Stimulated activated CD8-positive, alpha-beta memory T cell treated with anti-CD3 and anti-CD28 coated beads, Interleukin-15, amount 100 ng/mL, for 1 hour (primary cell): ENCODE results near the gene PRSS38.

ENCODE experiments used
- DNase-seq: peaks from one replicate; pipeline ENCODE4 v3.0.0-alpha.2; 2020; ENCODE audit warnings: low read depth

PRSS38 gene

GRCh38 chr1:227815468-227816409, at the start of gene PRSS38:
Gene PRSS38, plus strand, starts transcription at chr1:227815675. Its CDS starts 42 bp downstream, at chr1:227815717.
- no peak for DNase-seq

- DNase-seq = peak; percentile 58
Measured at GRCh38 chr1:227766015-227766634, 49.4 kb upstream of the PRSS38 start.

- DNase-seq = no peak
Measured at GRCh38 chr1:227766653-227767277, 48.7 kb upstream of the PRSS38 start.

GRCh38 chr1:227767401-227768124, 47.9 kb upstream of the PRSS38 start:
- no peak for DNase-seq

GRCh38 chr1:227768125-227768439, 47.4 kb upstream of the PRSS38 start:
- DNase-seq = no peak

- no peak for DNase-seq
Measured at GRCh38 chr1:227768640-227769039, 46.8 kb upstream of the PRSS38 start.

- DNase-seq = no peak
Measured at GRCh38 chr1:227769047-227769935, 46.2 kb upstream of the PRSS38 start.

- DNase-seq = no peak
Measured at GRCh38 chr1:227769936-227770494, 45.5 kb upstream of the PRSS38 start.

- DNase-seq = no peak
Measured at GRCh38 chr1:227770812-227771211, 44.7 kb upstream of the PRSS38 start.

- no peak for DNase-seq
Measured at GRCh38 chr1:227771326-227771725, 44.1 kb upstream of the PRSS38 start.

GRCh38 chr1:227771771-227772170, 43.7 kb upstream of the PRSS38 start:
- DNase-seq = no peak

GRCh38 chr1:227773558-227773957, 41.9 kb upstream of the PRSS38 start:
- no peak for DNase-seq

GRCh38 chr1:227774051-227774731, 41.3 kb upstream of the PRSS38 start:
- no peak for DNase-seq

GRCh38 chr1:227774821-227775661, 40.4 kb upstream of the PRSS38 start:
- no peak for DNase-seq

GRCh38 chr1:227775841-227776240, 39.6 kb upstream of the PRSS38 start:
- no peak for DNase-seq

- no peak for DNase-seq
Measured at GRCh38 chr1:227776331-227776771, 39.1 kb upstream of the PRSS38 start.

GRCh38 chr1:227777156-227777555, 38.3 kb upstream of the PRSS38 start:
- no peak for DNase-seq

- DNase-seq = no peak
Measured at GRCh38 chr1:227777646-227778045, 37.8 kb upstream of the PRSS38 start.

GRCh38 chr1:227778401-227778947, 37.0 kb upstream of the PRSS38 start:
- DNase-seq = no peak
